GM11168 (cell line): ENCODE results near the gene ADGRB2.

Experiments
- in situ Hi-C: fragments of 300-500 bp; cut with MboI; formaldehyde crosslinking; loops from one replicate; pipeline ENCODE4 v1.12.0; 2022; ENCODE audit warnings: low sequenced_read_pairs; ENCODE audit not compliant: unreplicated experiment

ADGRB2 gene

GRCh38 chr1:31690921-31691320, 73.2 kb downstream of the ADGRB2 start:
- in situ Hi-C loops, result no loop called here

- in situ Hi-C loops, result no loop called here
Observed at GRCh38 chr1:31689854-31690253, 74.3 kb downstream of the ADGRB2 start.

GRCh38 chr1:31689379-31689778, 74.8 kb downstream of the ADGRB2 start:
- in situ Hi-C loops, result no loop called here

GRCh38 chr1:31688233-31688918, 75.8 kb downstream of the ADGRB2 start:
- in situ Hi-C loops, result no loop called here

- in situ Hi-C loops, result no loop called here
Observed at GRCh38 chr1:31687601-31688000, 76.5 kb downstream of the ADGRB2 start.

GRCh38 chr1:31685795-31686194, 78.3 kb downstream of the ADGRB2 start:
- in situ Hi-C loops, result no loop called here

GRCh38 chr1:31683997-31684396, 80.1 kb downstream of the ADGRB2 start:
- in situ Hi-C loops, result no loop called here

- in situ Hi-C loops, result no loop called here
Observed at GRCh38 chr1:31681415-31681814, 82.7 kb downstream of the ADGRB2 start.

GRCh38 chr1:31679676-31680230, 84.4 kb downstream of the ADGRB2 start:
- in situ Hi-C loops, result no loop called here

GRCh38 chr1:31679091-31679490, 85.0 kb downstream of the ADGRB2 start:
- in situ Hi-C loops, result no loop called here

GRCh38 chr1:31678681-31679080, 85.5 kb downstream of the ADGRB2 start:
- in situ Hi-C loops, result no loop called here

GRCh38 chr1:31677949-31678348, 86.2 kb downstream of the ADGRB2 start:
- in situ Hi-C loops, result no loop called here

- in situ Hi-C loops, result no loop called here
Observed at GRCh38 chr1:31677401-31677800, 86.7 kb downstream of the ADGRB2 start.
